ENCODE data around the gene TFAP2C. TPM values are rescaled to one million over a fixed set of nuclear protein-coding genes. Genes with fewer than 3 reads are reported as not detected.

Gene TFAP2C
- total and polyA plus RNA-seq, 4 donors, result under 0.01 TPM; not detected in 3

GRCh38 chr20:56624786-56625681, 4.1 kb upstream of the TFAP2C start:
- H3K9me3 ChIP-seq (ENCODE audit: control insufficient read depth in 4 of 4, low read length in 3 of 4), result no peaks in the 10 kb centered on the region
- no peak for TF ChIP-seq GABPA (IDR thresholded peaks at IDR 0.05 in 1 of 2, conservative IDR thresholded peaks at IDR 0.05 in 1 of 2)
- TF ChIP-seq ZBTB33 (IDR thresholded peaks at IDR 0.05), result no peak
- TF ChIP-seq FOXA1 (IDR thresholded peaks at IDR 0.05), result no peak
- TF ChIP-seq, protein P1, sequence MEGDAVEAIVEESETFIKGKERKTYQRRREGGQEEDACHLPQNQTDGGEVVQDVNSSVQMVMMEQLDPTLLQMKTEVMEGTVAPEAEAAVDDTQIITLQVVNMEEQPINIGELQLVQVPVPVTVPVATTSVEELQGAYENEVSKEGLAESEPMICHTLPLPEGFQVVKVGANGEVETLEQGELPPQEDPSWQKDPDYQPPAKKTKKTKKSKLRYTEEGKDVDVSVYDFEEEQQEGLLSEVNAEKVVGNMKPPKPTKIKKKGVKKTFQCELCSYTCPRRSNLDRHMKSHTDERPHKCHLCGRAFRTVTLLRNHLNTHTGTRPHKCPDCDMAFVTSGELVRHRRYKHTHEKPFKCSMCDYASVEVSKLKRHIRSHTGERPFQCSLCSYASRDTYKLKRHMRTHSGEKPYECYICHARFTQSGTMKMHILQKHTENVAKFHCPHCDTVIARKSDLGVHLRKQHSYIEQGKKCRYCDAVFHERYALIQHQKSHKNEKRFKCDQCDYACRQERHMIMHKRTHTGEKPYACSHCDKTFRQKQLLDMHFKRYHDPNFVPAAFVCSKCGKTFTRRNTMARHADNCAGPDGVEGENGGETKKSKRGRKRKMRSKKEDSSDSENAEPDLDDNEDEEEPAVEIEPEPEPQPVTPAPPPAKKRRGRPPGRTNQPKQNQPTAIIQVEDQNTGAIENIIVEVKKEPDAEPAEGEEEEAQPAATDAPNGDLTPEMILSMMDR (IDR thresholded peaks at IDR 0.05; ENCODE audit: low read depth, low read length, missing input control), result no peak
- TF ChIP-seq FOXA2 (IDR thresholded peaks at IDR 0.05), result no peak
- TF ChIP-seq EGR1 (IDR thresholded peaks at IDR 0.05; ENCODE audit: low read depth in 2 of 2), result no peak
- TF ChIP-seq ATF3 (IDR thresholded peaks at IDR 0.05), result no peak
- TF ChIP-seq, protein P2, sequence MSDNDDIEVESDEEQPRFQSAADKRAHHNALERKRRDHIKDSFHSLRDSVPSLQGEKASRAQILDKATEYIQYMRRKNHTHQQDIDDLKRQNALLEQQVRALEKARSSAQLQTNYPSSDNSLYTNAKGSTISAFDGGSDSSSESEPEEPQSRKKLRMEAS (IDR thresholded peaks at IDR 0.05), result no peak
- no peak for TF ChIP-seq JUND (IDR thresholded peaks at IDR 0.05)
- no peak for TF ChIP-seq RAD21 (IDR thresholded peaks at IDR 0.05)
- TF ChIP-seq TAF1 (conservative IDR thresholded peaks at IDR 0.05), result no peak
- TF ChIP-seq YY1 (IDR thresholded peaks at IDR 0.05), result no peak
- no peak for TF ChIP-seq NR2F2 (IDR thresholded peaks at IDR 0.05)
- TF ChIP-seq RXRA (IDR thresholded peaks at IDR 0.05), result no peak
- TF ChIP-seq HNF4A (conservative IDR thresholded peaks at IDR 0.05), result no peak
- TF ChIP-seq HNF4G (IDR thresholded peaks at IDR 0.05), result no peak
- TF ChIP-seq SP1 (IDR thresholded peaks at IDR 0.05), result no peak
- no peak for TF ChIP-seq REST (IDR thresholded peaks at IDR 0.05)
- H3K4me3 ChIP-seq (ENCODE audit: low read depth in 1 of 3, low read length in 3 of 3), result no peak overlapping the region
- DNase-seq (ENCODE audit: low spot score), result no peak
- peaks cover 3 to 25% (median 14%) of the 10 kb centered on the region in 4 donors for H3K27me3 ChIP-seq (ENCODE audit: control insufficient read depth in 4 of 4, insufficient read depth in 4 of 4, low read length in 3 of 4)
- no peak overlapping the region for H3K9ac ChIP-seq (ENCODE audit: low read depth in 1 of 2, low read length in 2 of 2)
- H3K4me1 ChIP-seq (ENCODE audit: control insufficient read depth in 4 of 4, insufficient read depth in 4 of 4, low read length in 3 of 4), result peaks cover 11 to 22% (median 19%) of the 10 kb centered on the region in 4 donors
- H3K27ac ChIP-seq (ENCODE audit: low read depth in 1 of 2, low read length in 2 of 2), result no peak overlapping the region
- 4% methylated on average over 54 of the region's 54 CpGs for WGBS
- no peaks in the 10 kb centered on the region for H3K36me3 ChIP-seq (ENCODE audit: control insufficient read depth in 4 of 4, insufficient read depth in 3 of 4, low read depth in 1 of 4, low read length in 3 of 4)
